Vagina (tissue), 2 donors: ENCODE measurements around the gene PRKAR1B. TPM values are rescaled to one million over a fixed set of nuclear protein-coding genes. Genes with fewer than 3 reads are reported as not detected.

Experiments
- DNase-seq, 2 donors: peaks; one replicate each; pipeline ENCODE4 v3.0.0-alpha.2; 2017; ENCODE audit errors: extremely low spot score in 2 of 2
- H3K27ac ChIP-seq: fragments of 200-600 bp; sonication (generic); one replicate; pipeline ENCODE4 v1.5.1; 2019
- H3K27me3 ChIP-seq: fragments of 200-600 bp; sonication (generic); one replicate; pipeline ENCODE4 v1.5.1; 2019
- H3K36me3 ChIP-seq, 2 donors: fragments of 200-600 bp; sonication (generic); one replicate each; pipeline ENCODE4 v1.5.1; 2017 to 2019
- H3K4me1 ChIP-seq: fragments of 200-600 bp; sonication (generic); one replicate; pipeline ENCODE4 v1.5.1; 2019
- H3K4me3 ChIP-seq, 2 donors: fragments of 200-600 bp; sonication (generic); 1 replicate in 1 of 2; 2 replicates in 1 of 2; pipeline ENCODE4 v1.5.1; 2016 to 2019
- H3K9me3 ChIP-seq: fragments of 200-600 bp; sonication (generic); one replicate; pipeline ENCODE4 v1.5.1; 2019
- CTCF ChIP-seq, 3 experiments: fragments of 450-650 bp in 2 of 3; fragments of 200-600 bp in 1 of 3; sonication (generic) in 1 of 3; IDR thresholded peaks; one replicate each; pipeline ENCODE4 v1.5.1; 2017 to 2019; ENCODE audit warnings: antibody characterized with exemption in 3 of 3, mild to moderate bottlenecking in 2 of 3, moderate library complexity in 2 of 3
- POLR2A ChIP-seq, 2 donors: fragments of 450-650 bp; IDR thresholded peaks; one replicate each; pipeline ENCODE4 v1.6.1; 2017; ENCODE audit warnings: antibody characterized with exemption in 2 of 2, mild to moderate bottlenecking in 2 of 2, moderate library complexity in 2 of 2
- POLR2AphosphoS5 ChIP-seq, 2 donors: sonication (generic); formaldehyde crosslinking; IDR thresholded peaks; one replicate each; pipeline ENCODE4 v1.9.0; 2017; ENCODE audit warnings: antibody characterized with exemption in 2 of 2, mild to moderate bottlenecking in 2 of 2, low read depth in 1 of 2; ENCODE audit not compliant: insufficient read depth in 1 of 2
- intact Hi-C: fragments of 100-400 bp; cut with DNase I; formaldehyde crosslinking; loops from one replicate; pipeline ENCODE4 v1.15.1; 2023
- total RNA-seq: library from RNA; depleted of rRNA; stranded (reverse); fragments of >200 nt; gene quantifications from one replicate; pipeline ENCODE4 v1.2.3, GENCODE V29; 2016

Gene PRKAR1B
- total RNA-seq, 1 donor from 2014 or later = 31.4 TPM

- intact Hi-C loops = no loop called here
These were observed 16.9 kb downstream of the PRKAR1B start for GRCh38 chr7:710161-710560.

GRCh38 chr7:707296-708000, 19.6 kb downstream of the PRKAR1B start:
- H3K36me3 ChIP-seq = no peaks in the 10 kb centered on the region
- DNase-seq = no peak
- intact Hi-C loops = no loop called here
- TF ChIP-seq POLR2AphosphoS5 (IDR thresholded peaks at IDR 0.05; ENCODE audit: insufficient read depth in 1 of 2, low read depth in 1 of 2) = no peak
- no peak for TF ChIP-seq POLR2A (IDR thresholded peaks at IDR 0.05)
- no peak for TF ChIP-seq CTCF (IDR thresholded peaks at IDR 0.05)
- peaks cover 13% of the 10 kb centered on the region for H3K4me1 ChIP-seq
- H3K27ac ChIP-seq = no peak overlapping the region
- no peaks in the 10 kb centered on the region for H3K9me3 ChIP-seq
- H3K27me3 ChIP-seq = no peaks in the 10 kb centered on the region
- no peak overlapping the region for H3K4me3 ChIP-seq

More at GRCh38 chr7:710161-710560, 16.9 kb downstream of the PRKAR1B start:
- Histone ChIP-seq H3K4me3 (no peak overlapping the region), H3K27ac (no peak overlapping the region), H3K36me3 (no peaks in the 10 kb centered on the region), H3K9me3 (no peaks in the 10 kb centered on the region), H3K27me3 (no peaks in the 10 kb centered on the region), H3K4me1 (peaks cover 13% of the 10 kb centered on the region)
- no peak for DNase-seq
- TF ChIP-seq CTCF (IDR thresholded peaks at IDR 0.05) (no peak), POLR2AphosphoS5 (IDR thresholded peaks at IDR 0.05; ENCODE audit: insufficient read depth in 1 of 2, low read depth in 1 of 2) (no peak), POLR2A (IDR thresholded peaks at IDR 0.05) (no peak)

GRCh38 chr7:706721-707120, 20.4 kb downstream of the PRKAR1B start:
- intact Hi-C loops = no loop called here
- Histone ChIP-seq H3K27me3 (no peaks in the 10 kb centered on the region), H3K4me3 (no peak overlapping the region), H3K36me3 (no peaks in the 10 kb centered on the region), H3K27ac (no peak overlapping the region), H3K9me3 (no peaks in the 10 kb centered on the region), H3K4me1 (peaks cover 9% of the 10 kb centered on the region)
- DNase-seq = no peak
- TF ChIP-seq POLR2AphosphoS5 (IDR thresholded peaks at IDR 0.05; ENCODE audit: insufficient read depth in 1 of 2, low read depth in 1 of 2) (no peak), POLR2A (IDR thresholded peaks at IDR 0.05) (no peak)

GRCh38 chr7:703049-703448, 24.0 kb downstream of the PRKAR1B start:
- no peaks in the 10 kb centered on the region for H3K36me3 ChIP-seq
- no peak for DNase-seq
- H3K27me3 ChIP-seq = no peaks in the 10 kb centered on the region
- TF ChIP-seq POLR2A (IDR thresholded peaks at IDR 0.05) = no peak
- no peak for TF ChIP-seq CTCF (IDR thresholded peaks at IDR 0.05)
- TF ChIP-seq POLR2AphosphoS5 (IDR thresholded peaks at IDR 0.05; ENCODE audit: insufficient read depth in 1 of 2, low read depth in 1 of 2) = no peak
- H3K27ac ChIP-seq = no peak overlapping the region
- H3K9me3 ChIP-seq = no peaks in the 10 kb centered on the region
- H3K4me3 ChIP-seq = no peak overlapping the region
- intact Hi-C loops = no loop called here
- peaks cover 12% of the 10 kb centered on the region for H3K4me1 ChIP-seq

- no peak for DNase-seq
- Histone ChIP-seq H3K4me1 (peaks cover 18% of the 10 kb centered on the region), H3K27ac (no peak overlapping the region), H3K27me3 (no peaks in the 10 kb centered on the region), H3K36me3 (no peaks in the 10 kb centered on the region), H3K4me3 (no peak overlapping the region), H3K9me3 (no peaks in the 10 kb centered on the region)
- intact Hi-C loops = no loop called here
- TF ChIP-seq CTCF (IDR thresholded peaks at IDR 0.05) (no peak), POLR2A (IDR thresholded peaks at IDR 0.05) (no peak), POLR2AphosphoS5 (IDR thresholded peaks at IDR 0.05; ENCODE audit: insufficient read depth in 1 of 2, low read depth in 1 of 2) (no peak)
These were observed 25.9 kb downstream of the PRKAR1B start for GRCh38 chr7:701086-701671.
